ENCODE measurements around the gene CASTOR1.

The CASTOR1 gene

GRCh38 chr22:30241576-30242371 is 47.5 kb downstream of the CASTOR1 start:
- no peaks in the 10 kb centered on the region for H3K9me2 ChIP-seq (replicated peaks; ENCODE audit: low read depth, low read length)
- no peaks in the 10 kb centered on the region for H3K36me3 ChIP-seq (ENCODE audit: insufficient read depth, low read length)
- H3K9ac ChIP-seq (ENCODE audit: low read depth, low read length, poor library complexity, severe bottlenecking), result no peak overlapping the region
- no peaks in the 10 kb centered on the region for H3F3A ChIP-seq (ENCODE audit: low read depth)
- TF ChIP-seq CTCF (conservative IDR thresholded peaks at IDR 0.05; ENCODE audit: low read length) (no peak), EZH2phosphoT487 (IDR thresholded peaks at IDR 0.05; ENCODE audit: borderline replicate concordance) (no peak)
- no peaks in the 10 kb centered on the region for H3K79me2 ChIP-seq (ENCODE audit: insufficient read depth, low read length)
- H2AFZ ChIP-seq (ENCODE audit: low read length), result no peak overlapping the region
- H3K4me1 ChIP-seq (ENCODE audit: insufficient read depth, low read length, poor library complexity, severe bottlenecking), result peaks cover 21% of the 10 kb centered on the region
- no peak overlapping the region for H3K4me2 ChIP-seq (ENCODE audit: low read depth, low read length, poor library complexity, severe bottlenecking)
- no peak overlapping the region for H3K4me3 ChIP-seq (ENCODE audit: low read length, poor library complexity, severe bottlenecking)
- no peaks in the 10 kb centered on the region for H3K27me3 ChIP-seq (ENCODE audit: insufficient read depth, low read length, poor library complexity, severe bottlenecking)
- H3K9me3 ChIP-seq (ENCODE audit: insufficient read depth, low read depth, low read length), result no peaks in the 10 kb centered on the region
- H4K20me1 ChIP-seq (ENCODE audit: insufficient read depth, low read length, poor library complexity, severe bottlenecking), result no peaks in the 10 kb centered on the region

GRCh38 chr22:30240541-30241417 is 48.5 kb downstream of the CASTOR1 start:
- no peak for TF ChIP-seq CTCF (conservative IDR thresholded peaks at IDR 0.05; ENCODE audit: low read length)
- TF ChIP-seq EZH2phosphoT487 (IDR thresholded peaks at IDR 0.05; ENCODE audit: borderline replicate concordance), result no peak
- H3K4me3 ChIP-seq (ENCODE audit: low read length, poor library complexity, severe bottlenecking), result no peak overlapping the region
- no peak overlapping the region for H3K9ac ChIP-seq (ENCODE audit: low read depth, low read length, poor library complexity, severe bottlenecking)
- H3K79me2 ChIP-seq (ENCODE audit: insufficient read depth, low read length), result no peaks in the 10 kb centered on the region
- H3F3A ChIP-seq (ENCODE audit: low read depth), result no peaks in the 10 kb centered on the region
- no peak overlapping the region for H2AFZ ChIP-seq (ENCODE audit: low read length)
- no peak overlapping the region for H3K4me2 ChIP-seq (ENCODE audit: low read depth, low read length, poor library complexity, severe bottlenecking)
- no peaks in the 10 kb centered on the region for H3K9me3 ChIP-seq (ENCODE audit: insufficient read depth, low read depth, low read length)
- no peaks in the 10 kb centered on the region for H3K36me3 ChIP-seq (ENCODE audit: insufficient read depth, low read length)
- peaks cover 18% of the 10 kb centered on the region for H3K4me1 ChIP-seq (ENCODE audit: insufficient read depth, low read length, poor library complexity, severe bottlenecking)
- H3K9me2 ChIP-seq (replicated peaks; ENCODE audit: low read depth, low read length), result no peaks in the 10 kb centered on the region
- H3K27me3 ChIP-seq (ENCODE audit: insufficient read depth, low read length, poor library complexity, severe bottlenecking), result no peaks in the 10 kb centered on the region
- H4K20me1 ChIP-seq (ENCODE audit: insufficient read depth, low read length, poor library complexity, severe bottlenecking), result no peaks in the 10 kb centered on the region

- no peak overlapping the region for H3K4me2 ChIP-seq (ENCODE audit: low read depth, low read length, poor library complexity, severe bottlenecking)
- TF ChIP-seq EZH2phosphoT487 (IDR thresholded peaks at IDR 0.05; ENCODE audit: borderline replicate concordance), result no peak
- no peak for TF ChIP-seq CTCF (conservative IDR thresholded peaks at IDR 0.05; ENCODE audit: low read length)
- no peaks in the 10 kb centered on the region for H3K79me2 ChIP-seq (ENCODE audit: insufficient read depth, low read length)
- no peak overlapping the region for H3K4me3 ChIP-seq (ENCODE audit: low read length, poor library complexity, severe bottlenecking)
- H3K27me3 ChIP-seq (ENCODE audit: insufficient read depth, low read length, poor library complexity, severe bottlenecking), result no peaks in the 10 kb centered on the region
- no peaks in the 10 kb centered on the region for H3K36me3 ChIP-seq (ENCODE audit: insufficient read depth, low read length)
- no peaks in the 10 kb centered on the region for H3K9me2 ChIP-seq (replicated peaks; ENCODE audit: low read depth, low read length)
- peaks cover 19% of the 10 kb centered on the region for H3K4me1 ChIP-seq (ENCODE audit: insufficient read depth, low read length, poor library complexity, severe bottlenecking)
- H2AFZ ChIP-seq (ENCODE audit: low read length), result no peak overlapping the region
- no peaks in the 10 kb centered on the region for H4K20me1 ChIP-seq (ENCODE audit: insufficient read depth, low read length, poor library complexity, severe bottlenecking)
- H3F3A ChIP-seq (ENCODE audit: low read depth), result no peaks in the 10 kb centered on the region
- H3K9me3 ChIP-seq (ENCODE audit: insufficient read depth, low read depth, low read length), result no peaks in the 10 kb centered on the region
- H3K9ac ChIP-seq (ENCODE audit: low read depth, low read length, poor library complexity, severe bottlenecking), result no peak overlapping the region
Observed at GRCh38 chr22:30239488-30240405, 49.6 kb downstream of the CASTOR1 start.

All from Loucy (cell line).